ENCODE measurements around the gene COQ2. TPM values are rescaled to one million over a fixed set of nuclear protein-coding genes. Genes with fewer than 3 reads are reported as not detected.
"Not testable (repeated sequence)": the region's sequence is repeated elsewhere in the genome, so short reads cannot be mapped to it uniquely, and the experiment has no call there.

COQ2 gene
- total RNA-seq, 1 donor from 2014 or later, result 19.2 TPM

- DNase-seq (ENCODE audit: low spot score, unreplicated experiment), result no peak
- H3K4me1 Mint-ChIP-seq (ENCODE audit: low read depth), result no peaks in the 10 kb centered on the region
- peaks cover 3% of the 10 kb centered on the region for H3K36me3 Mint-ChIP-seq (ENCODE audit: insufficient read depth)
- no peak overlapping the region for H3K4me3 Mint-ChIP-seq (ENCODE audit: low read depth)
- peaks cover 12% of the 10 kb centered on the region for H3K9me3 Mint-ChIP-seq (ENCODE audit: low read depth)
- no peak for TF ChIP-seq CTCF (IDR thresholded peaks at IDR 0.05; ENCODE audit: unreplicated experiment)
- H3K27ac Mint-ChIP-seq, result no peak overlapping the region
- no peaks in the 10 kb centered on the region for H3K27me3 Mint-ChIP-seq
Observed at GRCh38 chr4:83247415-83248357, 36.9 kb downstream of the COQ2 start.

- no peak overlapping the region for H3K27ac Mint-ChIP-seq
- H3K4me1 Mint-ChIP-seq (ENCODE audit: low read depth), result peaks cover 2% of the 10 kb centered on the region
- no peak for DNase-seq (ENCODE audit: low spot score, unreplicated experiment)
- H3K27me3 Mint-ChIP-seq, result no peaks in the 10 kb centered on the region
- no peak overlapping the region for H3K4me3 Mint-ChIP-seq (ENCODE audit: low read depth)
- TF ChIP-seq CTCF (IDR thresholded peaks at IDR 0.05; ENCODE audit: unreplicated experiment), result no peak
- H3K36me3 Mint-ChIP-seq (ENCODE audit: insufficient read depth), result peaks cover 3% of the 10 kb centered on the region
- peaks cover 12% of the 10 kb centered on the region for H3K9me3 Mint-ChIP-seq (ENCODE audit: low read depth)
Observed at GRCh38 chr4:83241132-83241531, 43.5 kb downstream of the COQ2 start.

- H3K27me3 Mint-ChIP-seq, result no peaks in the 10 kb centered on the region
- no peak overlapping the region for H3K4me3 Mint-ChIP-seq (ENCODE audit: low read depth)
- no peak overlapping the region for H3K27ac Mint-ChIP-seq
- no peak for DNase-seq (ENCODE audit: low spot score, unreplicated experiment)
- H3K4me1 Mint-ChIP-seq (ENCODE audit: low read depth), result peaks cover 10% of the 10 kb centered on the region
- H3K36me3 Mint-ChIP-seq (ENCODE audit: insufficient read depth), result peaks cover 3% of the 10 kb centered on the region
- no peak for TF ChIP-seq CTCF (IDR thresholded peaks at IDR 0.05; ENCODE audit: unreplicated experiment)
- H3K9me3 Mint-ChIP-seq (ENCODE audit: low read depth), result peaks cover 12% of the 10 kb centered on the region
Observed at GRCh38 chr4:83240379-83240875, 44.2 kb downstream of the COQ2 start.

- peaks cover 21% of the 10 kb centered on the region for H3K4me1 Mint-ChIP-seq (ENCODE audit: low read depth)
- H3K4me3 Mint-ChIP-seq (ENCODE audit: low read depth), result no peak overlapping the region
- DNase-seq (ENCODE audit: low spot score, unreplicated experiment), result no peak
- H3K36me3 Mint-ChIP-seq (ENCODE audit: insufficient read depth), result peaks cover 2% of the 10 kb centered on the region
- no peaks in the 10 kb centered on the region for H3K27me3 Mint-ChIP-seq
- no peak overlapping the region for H3K27ac Mint-ChIP-seq
- H3K9me3 Mint-ChIP-seq (ENCODE audit: low read depth), result peaks cover 3% of the 10 kb centered on the region
- TF ChIP-seq CTCF (IDR thresholded peaks at IDR 0.05; ENCODE audit: unreplicated experiment), result no peak
Observed at GRCh38 chr4:83238393-83239248, 46.0 kb downstream of the COQ2 start.

- no peak for DNase-seq (ENCODE audit: low spot score, unreplicated experiment)
- TF ChIP-seq CTCF (IDR thresholded peaks at IDR 0.05; ENCODE audit: unreplicated experiment), result no peak
- Mint-ChIP-seq H3K27me3 (no peaks in the 10 kb centered on the region), H3K36me3 (ENCODE audit: insufficient read depth) (no peaks in the 10 kb centered on the region), H3K4me1 (ENCODE audit: low read depth) (peaks cover 21% of the 10 kb centered on the region), H3K9me3 (ENCODE audit: low read depth) (no peaks in the 10 kb centered on the region), H3K4me3 (ENCODE audit: low read depth) (no peak overlapping the region), H3K27ac (no peak overlapping the region)
Observed at GRCh38 chr4:83237591-83237990, 47.0 kb downstream of the COQ2 start.

- Mint-ChIP-seq H3K27ac (peak overlapping the region; percentile 15), H3K4me1 (ENCODE audit: low read depth) (peaks cover 21% of the 10 kb centered on the region)
- not testable (repeated sequence) for H3K9me3 Mint-ChIP-seq (ENCODE audit: low read depth); DNase-seq (ENCODE audit: low spot score, unreplicated experiment); H3K4me3 Mint-ChIP-seq (ENCODE audit: low read depth); H3K36me3 Mint-ChIP-seq (ENCODE audit: insufficient read depth); H3K27me3 Mint-ChIP-seq
Observed at GRCh38 chr4:83235645-83236133, 48.9 kb downstream of the COQ2 start.
